HG03039 (cell line): ENCODE results near the gene TBC1D30.
"Not testable (repeated sequence)": the region's sequence is repeated elsewhere in the genome, so short reads cannot be mapped to it uniquely, and the experiment has no call there.

Source experiments
- ATAC-seq: cut with Tn5 transposase; IDR thresholded peaks from one replicate; pipeline ENCODE4 v1.9.1; 2021; ENCODE audit warnings: mild to moderate bottlenecking, moderate library complexity; ENCODE audit not compliant: unreplicated experiment

The TBC1D30 gene

GRCh38 chr12:64824500-64825142, at the start of gene TBC1D30:
TBC1D30 (plus strand) TSS chr12:64824647; CDS start chr12:64824880, 233 bp downstream.
- ATAC-seq, result peak; percentile 52

GRCh38 chr12:64775147-64775736, 49.2 kb upstream of the TBC1D30 start:
- not testable (repeated sequence) for ATAC-seq

DNA sequence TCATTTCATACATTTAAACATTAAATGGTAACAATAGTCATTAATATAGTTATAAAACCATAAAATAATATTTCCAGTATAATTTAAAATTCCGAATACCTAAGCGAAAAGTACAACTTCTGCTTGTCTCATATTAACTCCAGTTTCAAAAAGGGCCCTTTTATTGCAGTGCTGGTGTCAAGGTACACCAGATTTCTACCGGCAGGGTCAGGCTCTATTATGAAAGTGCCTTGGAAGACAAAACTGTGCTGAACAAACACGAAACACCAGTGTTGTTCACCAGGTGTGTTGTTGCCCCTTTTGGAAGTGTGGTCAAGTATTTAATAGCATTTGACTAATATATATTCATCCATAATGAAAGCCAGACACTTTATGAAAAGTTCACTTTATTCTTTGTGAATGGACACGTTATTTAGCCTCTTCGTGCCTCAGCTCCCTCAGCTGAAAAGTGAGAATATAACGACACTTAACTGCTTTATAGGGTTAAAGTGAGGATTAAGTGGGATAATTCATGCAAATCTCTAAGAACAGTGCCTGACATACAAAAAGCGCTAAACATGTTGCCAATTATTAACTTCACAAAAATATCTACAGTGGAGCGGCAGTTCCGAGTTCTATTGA, 45.0 kb upstream of the TBC1D30 start:
- ATAC-seq, result no peak

GRCh38 chr12:64780132-64780530, 44.3 kb upstream of the TBC1D30 start:
- ATAC-seq, result no peak

GRCh38 chr12:64780531-64781279, 43.7 kb upstream of the TBC1D30 start:
- no peak for ATAC-seq

- ATAC-seq, result no peak
Measured at GRCh38 chr12:64781280-64782190, 42.9 kb upstream of the TBC1D30 start.

GRCh38 chr12:64782191-64782876, 42.1 kb upstream of the TBC1D30 start:
- no peak for ATAC-seq

GRCh38 chr12:64785838-64786237, 38.6 kb upstream of the TBC1D30 start:
- ATAC-seq, result no peak

GRCh38 chr12:64790166-64790565, 34.3 kb upstream of the TBC1D30 start:
- ATAC-seq, result no peak

GRCh38 chr12:64791036-64791435, 33.4 kb upstream of the TBC1D30 start:
- no peak for ATAC-seq

- ATAC-seq, result no peak
Measured at GRCh38 chr12:64792128-64792527, 32.3 kb upstream of the TBC1D30 start.

GRCh38 chr12:64793610-64794009, 30.8 kb upstream of the TBC1D30 start:
- ATAC-seq, result no peak

DNA sequence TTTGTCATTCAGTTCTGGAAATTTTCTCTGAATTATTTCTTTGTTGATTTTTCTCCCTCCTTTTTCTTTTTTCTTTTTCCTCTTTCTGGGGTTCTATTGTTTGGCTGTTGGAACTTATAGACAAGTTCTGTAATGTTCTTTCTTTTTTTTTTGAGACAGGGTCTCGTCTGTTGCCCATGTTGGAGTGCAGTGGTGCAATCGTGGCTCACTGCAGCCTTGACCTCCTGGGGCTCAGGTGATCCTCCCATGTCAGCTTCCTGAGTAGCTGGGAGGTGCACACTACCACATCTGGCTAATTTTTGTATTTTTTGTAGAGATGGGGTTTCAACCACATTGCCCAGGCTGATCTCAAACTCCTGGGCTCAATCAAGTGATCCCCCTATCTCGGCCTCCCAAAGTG, 30.1 kb upstream of the TBC1D30 start:
- no peak for ATAC-seq

DNA sequence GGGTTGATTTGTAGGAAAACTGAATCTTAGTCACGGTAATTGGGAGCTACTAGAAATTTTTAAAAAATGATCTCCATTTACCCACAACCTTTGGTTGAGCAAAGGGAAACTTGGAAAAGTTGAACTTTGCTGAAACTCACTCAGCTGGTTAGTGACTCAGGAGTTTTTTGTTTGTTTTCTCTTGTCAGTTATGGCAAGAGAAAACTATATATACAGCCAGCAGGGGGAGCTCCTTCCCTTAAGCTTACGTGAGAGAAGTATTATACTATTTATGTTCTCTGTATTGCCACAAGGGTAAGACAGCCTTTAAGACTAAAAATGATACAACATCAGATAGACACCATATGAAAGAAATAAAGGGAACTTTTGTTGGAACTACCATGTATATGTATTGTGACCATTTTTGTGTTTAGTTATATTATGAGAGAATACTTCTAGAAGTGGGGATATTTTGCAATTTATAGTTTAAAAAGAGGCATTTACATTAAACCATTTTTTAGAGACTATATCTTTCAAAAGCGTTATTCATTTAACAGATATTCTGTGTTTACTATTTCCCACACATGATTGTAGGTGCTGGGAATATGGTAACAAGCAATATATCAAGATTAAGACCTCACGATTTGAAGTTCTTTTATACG, 28.1 kb upstream of the TBC1D30 start:
- peak; percentile 61 for ATAC-seq

DNA sequence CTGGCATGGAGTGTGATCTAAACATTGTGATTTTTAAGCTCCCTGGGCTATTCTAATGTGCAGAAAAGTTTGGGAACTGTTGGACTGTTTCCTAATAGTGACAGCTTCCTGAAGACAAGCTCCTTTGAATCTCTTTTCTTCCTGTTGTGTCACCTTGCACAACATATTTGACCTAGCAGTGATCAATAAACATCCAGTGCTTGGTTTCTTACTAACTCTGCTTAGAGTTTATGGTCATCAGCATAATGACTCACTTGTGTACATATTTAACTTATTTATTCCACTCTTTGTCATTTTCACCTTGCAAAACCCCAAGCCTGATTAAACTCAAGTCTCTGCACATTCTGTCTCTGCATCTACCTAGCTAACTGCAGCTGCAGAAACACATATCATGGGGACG, 27.3 kb upstream of the TBC1D30 start:
- no peak for ATAC-seq

- ATAC-seq, result no peak
Measured at GRCh38 chr12:64798165-64798564, 26.3 kb upstream of the TBC1D30 start.

- ATAC-seq, result peak; percentile 45
Measured at GRCh38 chr12:64800640-64801039, 23.8 kb upstream of the TBC1D30 start.

GRCh38 chr12:64801381-64801780, 23.1 kb upstream of the TBC1D30 start:
- ATAC-seq, result no peak

DNA sequence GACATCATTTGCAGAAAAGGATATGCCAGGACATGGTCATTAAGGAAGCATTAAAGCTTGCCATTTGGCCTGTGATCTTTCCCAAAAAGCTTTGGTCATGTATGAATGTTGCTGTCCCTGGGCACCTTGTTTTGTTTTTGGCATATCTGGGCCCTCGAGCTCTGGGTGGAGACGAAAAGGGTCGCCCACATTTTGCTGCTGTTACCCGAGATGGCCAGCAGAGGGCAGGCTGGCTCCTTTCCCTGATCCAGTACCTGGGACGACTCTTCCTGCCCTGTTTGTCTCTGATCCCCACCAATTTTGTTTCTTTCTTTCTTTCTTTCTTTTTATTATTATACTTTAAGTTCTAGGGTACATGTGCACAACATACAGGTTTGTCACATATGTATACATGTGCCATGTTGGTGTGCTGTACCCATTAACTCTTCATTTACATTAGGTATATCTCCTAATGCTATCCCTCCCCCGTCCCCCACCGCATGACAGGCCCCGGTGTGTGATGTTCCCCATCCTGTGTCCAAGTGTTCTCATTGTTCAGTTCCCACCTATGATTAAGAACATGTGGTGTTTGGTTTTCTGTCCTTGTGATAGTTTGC, 22.2 kb upstream of the TBC1D30 start:
- ATAC-seq, result peak; percentile 50
